Measurements from ENCODE around the gene ATP2C1.

ATP2C1 gene

DNA sequence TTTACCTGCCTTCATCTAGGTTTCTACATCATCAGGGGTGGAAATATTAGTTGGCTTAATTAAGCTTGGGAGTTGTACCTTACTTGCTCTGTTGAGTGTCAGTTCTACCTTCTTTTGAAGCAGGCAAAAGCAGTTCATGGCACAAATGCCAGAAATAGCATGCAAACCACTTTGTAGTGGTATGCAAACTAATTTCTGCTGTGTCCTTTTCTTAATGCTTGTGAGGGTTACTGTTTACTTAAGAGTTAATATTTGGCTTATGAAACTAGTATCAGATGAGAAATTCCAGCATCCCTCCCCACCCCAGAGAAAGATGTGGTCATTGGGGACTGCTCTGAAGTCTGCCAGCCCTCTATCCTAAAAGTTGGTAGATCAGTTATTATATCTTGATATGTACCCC lies 7.1 kb downstream of the ATP2C1 start:
- 0 out of 2 replicates have a peak, but pooled peaks cover under 1% of the 10 kb centered on the region for H3F3A ChIP-seq (ENCODE audit: insufficient read depth)
- no peak overlapping the region for H3K4me3 ChIP-seq (ENCODE audit: insufficient read depth, low read length, poor library complexity, severe bottlenecking)
- H2AFZ ChIP-seq (ENCODE audit: low read depth, low read length, severe bottlenecking), result no peak overlapping the region
- no peak overlapping the region for H3K27ac ChIP-seq (ENCODE audit: low read depth, low read length)
- peaks cover 98% of the 10 kb centered on the region for H3K79me2 ChIP-seq (ENCODE audit: insufficient read depth, low read length)
- H3K9ac ChIP-seq (ENCODE audit: low read length), result no peak overlapping the region
- peaks cover 59% of the 10 kb centered on the region for H4K20me1 ChIP-seq (ENCODE audit: low read depth, low read length)
- no peaks in the 10 kb centered on the region for H3K9me3 ChIP-seq (ENCODE audit: insufficient read depth, low read length)
- H3K27me3 ChIP-seq (ENCODE audit: low read length), result no peaks in the 10 kb centered on the region
- H3K4me2 ChIP-seq (ENCODE audit: low read depth, low read length, poor library complexity, severe bottlenecking), result peak overlapping the region; percentile 34
- TF ChIP-seq EZH2phosphoT487 (conservative IDR thresholded peaks at IDR 0.05; ENCODE audit: low read length) (no peak), CTCF (IDR thresholded peaks at IDR 0.05; ENCODE audit: insufficient read depth, low read length, poor library complexity, severe bottlenecking) (no peak)
- no peaks in the 10 kb centered on the region for H3K36me3 ChIP-seq (ENCODE audit: low read length)
- no peaks in the 10 kb centered on the region for H3K9me2 ChIP-seq (replicated peaks; ENCODE audit: insufficient read depth, low read length)

GRCh38 chr3:130901463-130902204 lies 7.8 kb downstream of the ATP2C1 start:
- no peaks in the 10 kb centered on the region for H3K36me3 ChIP-seq (ENCODE audit: low read length)
- TF ChIP-seq EZH2phosphoT487 (conservative IDR thresholded peaks at IDR 0.05; ENCODE audit: low read length), result no peak
- TF ChIP-seq CTCF (IDR thresholded peaks at IDR 0.05; ENCODE audit: insufficient read depth, low read length, poor library complexity, severe bottlenecking), result no peak
- no peaks in the 10 kb centered on the region for H3F3A ChIP-seq (ENCODE audit: insufficient read depth)
- H4K20me1 ChIP-seq (ENCODE audit: low read depth, low read length), result peaks cover 53% of the 10 kb centered on the region
- no peak overlapping the region for H2AFZ ChIP-seq (ENCODE audit: low read depth, low read length, severe bottlenecking)
- no peaks in the 10 kb centered on the region for H3K27me3 ChIP-seq (ENCODE audit: low read length)
- H3K4me3 ChIP-seq (ENCODE audit: insufficient read depth, low read length, poor library complexity, severe bottlenecking), result no peak overlapping the region
- no peak overlapping the region for H3K4me2 ChIP-seq (ENCODE audit: low read depth, low read length, poor library complexity, severe bottlenecking)
- H3K79me2 ChIP-seq (ENCODE audit: insufficient read depth, low read length), result peaks cover 98% of the 10 kb centered on the region
- no peaks in the 10 kb centered on the region for H3K9me3 ChIP-seq (ENCODE audit: insufficient read depth, low read length)
- H3K27ac ChIP-seq (ENCODE audit: low read depth, low read length), result no peak overlapping the region
- no peaks in the 10 kb centered on the region for H3K9me2 ChIP-seq (replicated peaks; ENCODE audit: insufficient read depth, low read length)
- H3K9ac ChIP-seq (ENCODE audit: low read length), result no peak overlapping the region

GRCh38 chr3:130903412-130903908 lies 9.6 kb downstream of the ATP2C1 start:
- no peaks in the 10 kb centered on the region for H3F3A ChIP-seq (ENCODE audit: insufficient read depth)
- H4K20me1 ChIP-seq (ENCODE audit: low read depth, low read length), result peaks cover 36% of the 10 kb centered on the region
- no peak overlapping the region for H3K9ac ChIP-seq (ENCODE audit: low read length)
- TF ChIP-seq CTCF (IDR thresholded peaks at IDR 0.05; ENCODE audit: insufficient read depth, low read length, poor library complexity, severe bottlenecking) (no peak), EZH2phosphoT487 (conservative IDR thresholded peaks at IDR 0.05; ENCODE audit: low read length) (no peak)
- H3K79me2 ChIP-seq (ENCODE audit: insufficient read depth, low read length), result peaks cover 98% of the 10 kb centered on the region
- no peaks in the 10 kb centered on the region for H3K9me2 ChIP-seq (replicated peaks; ENCODE audit: insufficient read depth, low read length)
- H3K9me3 ChIP-seq (ENCODE audit: insufficient read depth, low read length), result no peaks in the 10 kb centered on the region
- no peaks in the 10 kb centered on the region for H3K36me3 ChIP-seq (ENCODE audit: low read length)
- no peaks in the 10 kb centered on the region for H3K27me3 ChIP-seq (ENCODE audit: low read length)
- no peak overlapping the region for H2AFZ ChIP-seq (ENCODE audit: low read depth, low read length, severe bottlenecking)
- H3K4me3 ChIP-seq (ENCODE audit: insufficient read depth, low read length, poor library complexity, severe bottlenecking), result no peak overlapping the region
- no peak overlapping the region for H3K27ac ChIP-seq (ENCODE audit: low read depth, low read length)
- H3K4me2 ChIP-seq (ENCODE audit: low read depth, low read length, poor library complexity, severe bottlenecking), result no peak overlapping the region

Measured in SU-DHL-6 (cell line).